GM19240 (cell line): ENCODE data around the gene AUTS2.

ENCODE experiments used
- DNase-seq: peaks from one replicate; pipeline ENCODE4 v3.0.0; 2011; ENCODE audit warnings: low spot score; ENCODE audit not compliant: insufficient read length

Gene AUTS2

GRCh38 chr7:70698219-70698832 is 1100.1 kb downstream of the AUTS2 start:
- DNase-seq: no peak

GRCh38 chr7:70699271-70699670 is 1101.0 kb downstream of the AUTS2 start:
- no peak for DNase-seq

DNA sequence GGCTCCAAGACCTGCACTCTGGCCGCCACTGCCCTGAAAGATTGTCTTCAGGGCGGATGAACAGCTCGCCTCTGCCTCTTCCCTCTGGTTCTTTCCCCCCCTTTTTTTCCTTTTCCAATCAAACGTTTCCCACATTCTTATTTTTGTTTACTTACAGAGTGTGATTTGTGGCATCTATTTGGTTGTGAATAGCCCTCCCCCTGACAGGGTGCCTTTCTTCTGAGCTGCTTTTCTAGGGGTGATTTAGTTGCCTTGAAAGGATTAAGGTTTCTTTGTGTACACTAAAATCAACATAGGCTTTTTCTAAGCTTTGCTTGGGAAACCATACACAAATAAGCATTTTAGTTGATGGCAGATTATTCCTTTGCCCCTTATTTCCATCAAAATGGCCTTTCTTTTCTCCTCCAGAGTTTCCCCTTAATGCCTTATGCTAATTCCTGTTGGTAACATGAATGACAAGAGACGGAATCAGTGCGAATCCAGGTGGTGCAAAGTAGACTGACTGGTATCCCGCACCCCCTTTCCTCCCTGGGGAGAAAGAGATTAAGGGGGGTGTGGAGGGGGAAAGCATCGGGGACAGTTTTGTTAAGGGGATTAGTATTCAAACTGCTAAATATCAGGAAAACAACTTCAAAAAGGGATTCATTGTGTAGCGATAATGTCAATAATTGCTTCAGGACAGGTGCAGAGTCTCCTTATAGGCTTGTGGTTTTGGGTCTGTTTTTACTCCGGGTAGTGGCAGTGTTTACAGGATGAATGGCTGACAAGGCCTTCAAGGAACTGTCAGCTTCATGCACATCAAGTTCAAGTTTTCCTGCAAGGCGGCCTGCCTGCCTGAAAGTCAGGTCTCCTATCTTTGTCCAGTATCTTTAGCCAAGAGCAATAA is 1102.0 kb downstream of the AUTS2 start:
- DNase-seq: no peak

GRCh38 chr7:70700941-70701425 is 1102.7 kb downstream of the AUTS2 start:
- no peak for DNase-seq

GRCh38 chr7:70701477-70701876 is 1103.2 kb downstream of the AUTS2 start:
- DNase-seq: no peak

DNA sequence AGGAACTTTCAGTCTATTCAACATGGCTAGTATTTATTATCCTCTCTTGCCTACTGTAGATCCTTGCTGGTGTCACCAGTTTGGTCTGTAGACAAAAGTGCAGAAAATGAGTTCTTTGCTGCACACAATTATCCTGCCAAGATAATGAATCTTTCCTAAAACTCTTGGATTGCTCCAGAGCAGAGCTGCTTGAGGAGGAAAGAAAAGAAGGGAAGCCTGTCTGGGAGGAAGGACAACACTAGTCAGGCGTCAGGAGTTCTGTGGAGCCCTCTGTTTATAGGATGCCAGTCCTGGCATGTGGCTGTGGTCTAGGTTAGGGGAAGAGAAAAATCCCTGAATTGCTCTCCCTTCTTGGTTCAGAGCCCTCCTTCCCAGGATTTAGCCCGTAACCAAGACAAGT is 1103.7 kb downstream of the AUTS2 start:
- no peak for DNase-seq

DNA sequence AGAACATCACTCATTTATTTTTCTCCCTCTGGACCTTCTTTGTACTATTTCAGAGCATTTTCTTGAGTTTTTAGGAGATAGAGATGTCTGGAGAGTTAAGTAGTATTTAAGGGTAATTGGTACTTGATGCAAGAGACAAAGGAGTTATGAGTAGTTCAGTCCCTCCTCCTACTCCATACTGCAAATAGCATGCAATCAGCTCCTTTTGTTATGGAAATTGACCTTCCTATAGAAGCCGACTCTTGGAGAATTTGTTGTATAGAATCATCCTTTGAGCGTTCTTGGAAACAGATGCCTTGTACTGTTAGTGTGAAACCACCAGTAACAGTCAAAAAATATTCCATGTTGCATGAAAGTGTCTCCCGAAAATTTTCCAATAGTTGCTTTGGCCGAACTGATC is 1105.5 kb downstream of the AUTS2 start:
- DNase-seq: no peak

- no peak for DNase-seq
Measured at GRCh38 chr7:70704831-70705346, 1106.6 kb downstream of the AUTS2 start.

DNA sequence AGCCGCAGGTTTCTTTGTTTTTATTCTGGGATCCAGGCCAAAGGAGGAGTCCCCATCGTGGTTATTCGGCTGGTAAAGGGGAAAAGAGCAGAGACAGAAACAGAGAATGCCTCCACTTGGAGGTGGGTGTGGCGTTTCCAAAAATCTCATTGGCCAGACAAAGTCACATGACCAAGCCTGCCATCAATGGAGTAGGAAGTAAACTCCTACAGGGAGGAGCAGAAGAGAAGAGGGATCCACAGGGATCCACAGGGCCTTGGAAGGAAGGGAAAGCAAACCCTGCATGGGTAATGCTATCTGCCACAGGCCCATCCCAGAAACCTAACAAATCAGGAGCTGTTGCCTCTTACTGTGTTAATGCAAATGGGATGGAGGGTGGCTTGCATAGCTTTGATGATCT is 1107.9 kb downstream of the AUTS2 start:
- DNase-seq: no peak

GRCh38 chr7:70706698-70707097 is 1108.4 kb downstream of the AUTS2 start:
- DNase-seq: no peak

DNA sequence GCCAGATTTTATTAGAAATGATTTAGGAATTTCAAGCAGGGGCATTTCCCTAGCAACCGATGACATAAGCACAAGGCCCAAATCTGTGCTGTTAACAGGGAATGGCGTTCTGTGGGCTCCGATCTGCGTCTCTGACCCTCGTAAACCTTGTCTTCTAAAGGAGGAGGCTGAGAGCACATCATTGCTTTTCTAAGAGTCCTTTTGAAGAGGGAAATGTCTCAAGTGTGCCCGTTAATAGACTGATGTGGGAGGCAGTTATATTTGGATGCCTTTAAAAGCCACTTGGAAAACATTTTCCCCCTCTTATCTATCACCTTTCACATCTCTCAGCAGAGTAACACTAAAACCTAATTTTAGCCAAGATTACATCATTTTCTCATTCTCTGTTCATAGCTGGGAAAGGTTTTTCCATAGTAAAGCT is 1109.6 kb downstream of the AUTS2 start:
- DNase-seq: no peak

DNA sequence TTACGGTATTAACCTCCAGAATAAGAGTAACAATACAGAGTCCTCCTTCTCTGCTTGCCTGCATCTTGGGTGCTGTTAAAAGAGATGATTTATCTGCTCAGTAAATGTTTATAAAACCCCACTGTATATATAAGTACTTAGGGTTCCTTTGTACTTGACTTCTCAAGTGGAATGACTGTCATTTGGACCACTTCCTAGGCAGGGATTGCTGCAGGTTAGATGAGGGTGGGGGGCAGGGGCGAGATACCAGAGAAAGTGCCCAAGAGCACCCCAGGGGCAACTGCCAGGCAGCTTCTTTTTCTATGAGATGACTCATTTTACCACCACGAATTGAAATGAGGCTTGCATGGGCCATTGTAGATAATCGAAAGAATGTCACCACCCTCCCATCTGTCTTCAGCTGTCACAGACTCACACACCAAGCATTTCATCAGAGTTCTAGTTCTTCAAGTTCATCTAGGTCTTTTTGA is 1111.8 kb downstream of the AUTS2 start:
- no peak for DNase-seq

DNA sequence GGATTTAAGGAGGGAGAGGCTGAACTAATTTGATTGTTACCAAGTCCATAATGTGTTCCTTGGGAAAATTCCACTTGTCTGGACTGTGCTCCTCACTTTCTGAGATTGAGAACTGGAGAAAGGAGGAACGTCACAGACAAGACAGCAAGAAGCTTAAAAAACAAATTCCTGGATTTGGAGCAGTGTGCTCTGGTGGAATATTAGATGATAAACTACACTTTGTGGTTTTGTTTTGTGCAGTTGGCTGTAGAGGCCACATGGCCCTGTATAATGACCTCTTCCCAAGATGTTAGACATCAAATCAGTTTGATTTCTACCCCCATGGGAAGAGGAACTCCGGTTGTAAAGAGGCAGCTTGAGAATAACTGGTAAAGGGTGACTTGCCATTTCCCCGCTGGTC is 1112.4 kb downstream of the AUTS2 start:
- DNase-seq: no peak

DNA sequence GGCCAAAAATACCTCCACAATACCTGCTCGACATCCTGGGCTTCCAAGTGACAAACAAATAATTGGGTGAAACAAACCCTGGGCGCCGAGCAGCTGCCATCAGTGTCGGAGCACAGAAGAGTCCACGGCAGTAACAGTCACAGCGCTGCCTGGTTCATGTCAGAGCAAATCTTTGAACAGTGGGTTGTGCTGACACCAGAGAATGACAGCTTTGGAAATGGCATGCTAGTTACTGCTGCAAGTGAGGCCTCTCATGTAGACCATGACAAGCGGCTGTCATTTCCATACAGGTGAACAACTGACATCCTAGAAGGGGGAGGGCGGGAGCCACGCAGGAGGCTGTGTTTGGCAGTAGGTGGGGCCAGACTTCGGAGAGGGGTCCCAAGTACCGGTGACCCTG is 1113.2 kb downstream of the AUTS2 start:
- DNase-seq: no peak

DNA sequence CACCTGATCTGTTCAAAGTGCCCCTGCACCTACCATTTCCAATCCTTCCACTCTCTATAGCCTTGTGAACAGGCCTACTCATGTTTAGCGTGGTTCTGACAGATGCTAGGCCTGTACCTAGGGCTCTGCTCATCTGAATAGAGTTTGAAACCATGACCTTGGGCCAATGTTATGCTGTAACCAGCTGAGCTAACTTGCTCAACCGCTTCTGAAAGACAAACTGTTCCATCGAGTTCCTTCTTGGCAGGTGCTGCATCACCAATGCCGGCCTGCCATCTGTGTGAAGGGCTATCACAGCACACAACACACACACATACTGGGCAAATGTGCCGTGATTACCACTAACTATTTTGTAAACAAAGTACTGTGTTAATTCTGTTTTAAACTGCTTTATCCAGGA is 1114.7 kb downstream of the AUTS2 start:
- no peak for DNase-seq

GRCh38 chr7:70714506-70715038 is 1116.3 kb downstream of the AUTS2 start:
- no peak for DNase-seq

DNA sequence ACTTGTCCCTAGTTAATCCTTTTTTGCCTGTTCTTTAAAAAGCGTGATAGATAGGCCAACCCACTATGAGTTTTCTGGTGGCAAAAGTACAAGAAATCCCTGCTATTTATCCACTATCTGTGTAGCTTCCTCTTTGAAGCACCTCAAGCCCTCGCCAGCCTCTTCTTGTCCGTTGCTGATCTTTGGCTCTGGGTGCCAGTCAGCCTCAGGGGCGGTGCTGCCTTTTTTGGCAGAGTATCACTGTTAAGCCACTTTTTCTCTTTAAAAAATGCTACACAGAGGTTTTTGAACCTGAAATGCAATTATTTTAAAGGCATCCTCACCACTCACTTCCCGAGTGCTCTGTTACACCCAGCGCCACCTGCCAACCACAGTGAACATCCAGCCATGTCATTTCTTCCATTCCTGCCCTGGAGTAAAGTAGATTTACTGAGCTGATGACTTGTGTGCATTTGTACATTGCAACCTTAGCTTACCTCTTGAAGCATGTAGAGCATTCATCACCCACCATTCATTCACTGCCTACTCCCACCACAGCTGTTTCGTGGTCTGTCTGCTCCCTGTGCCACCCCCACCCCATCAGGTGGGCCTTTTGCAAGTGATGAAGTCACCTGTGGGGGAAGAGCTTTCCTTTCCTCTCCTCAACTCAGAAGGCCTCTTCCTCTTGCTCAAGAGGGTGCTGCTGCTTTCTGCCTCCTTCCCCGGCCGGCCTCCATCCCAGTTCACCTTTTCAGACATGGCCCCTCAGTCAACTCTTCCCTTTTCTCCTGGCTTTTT is 1119.5 kb downstream of the AUTS2 start:
- DNase-seq: no peak

- DNase-seq: no peak
Measured at GRCh38 chr7:70719125-70719524, 1120.8 kb downstream of the AUTS2 start.

GRCh38 chr7:70720191-70720873 is 1122.1 kb downstream of the AUTS2 start:
- no peak for DNase-seq

DNA sequence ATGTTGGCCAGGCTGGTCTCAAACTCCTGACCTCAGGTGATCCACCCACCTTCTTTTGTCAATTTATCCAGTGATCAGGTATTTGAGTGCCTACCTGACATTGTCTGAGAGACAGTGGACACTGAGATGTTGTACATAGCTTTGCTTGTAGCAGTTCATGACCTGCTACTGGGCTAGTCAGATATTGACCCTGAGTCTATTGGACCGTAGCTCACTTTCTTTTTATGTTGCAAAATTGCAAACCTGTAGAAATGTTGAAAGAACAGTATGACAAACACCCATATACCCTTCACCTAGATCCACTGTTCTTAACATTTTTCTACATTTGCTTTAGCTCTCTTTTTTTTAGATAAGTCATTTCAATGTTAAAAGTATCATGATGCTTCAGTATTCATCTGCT is 1123.2 kb downstream of the AUTS2 start:
- DNase-seq: no peak

GRCh38 chr7:70723339-70723738 is 1125.1 kb downstream of the AUTS2 start:
- DNase-seq: no peak
